ENCODE data around the gene HSD17B11.
"Not testable (repeated sequence)": the region's sequence is repeated elsewhere in the genome, so short reads cannot be mapped to it uniquely, and the experiment has no call there.

The HSD17B11 gene

GRCh38 chr4:87390055-87390454, 933 bp downstream of the HSD17B11 start:
- H3K4me3 Mint-ChIP-seq = peak overlapping the region; percentile 89
- not testable (repeated sequence) for ATAC-seq; H3K27me3 Mint-ChIP-seq; H3K9me3 Mint-ChIP-seq; H3K36me3 Mint-ChIP-seq (ENCODE audit: low read depth); DNase-seq
- peaks cover 43% of the 10 kb centered on the region for H3K4me1 Mint-ChIP-seq
- peak overlapping the region; percentile 90 for H3K27ac Mint-ChIP-seq

GRCh38 chr4:87388901-87389300, 2.1 kb downstream of the HSD17B11 start:
- peak overlapping the region; percentile 89 for H3K4me3 Mint-ChIP-seq
- peaks cover 48% of the 10 kb centered on the region for H3K4me1 Mint-ChIP-seq
- DNase-seq (no peak), ATAC-seq (no peak)
- no peaks in the 10 kb centered on the region for H3K27me3 Mint-ChIP-seq
- no peak overlapping the region for H3K27ac Mint-ChIP-seq
- H3K9me3 Mint-ChIP-seq = peaks cover 11% of the 10 kb centered on the region
- peaks cover 9% of the 10 kb centered on the region for H3K36me3 Mint-ChIP-seq (ENCODE audit: low read depth)

GRCh38 chr4:87387237-87387636, 3.8 kb downstream of the HSD17B11 start:
- H3K27me3 Mint-ChIP-seq = no peaks in the 10 kb centered on the region
- H3K4me3 Mint-ChIP-seq = no peak overlapping the region
- ATAC-seq (no peak), DNase-seq (no peak)
- H3K27ac Mint-ChIP-seq = no peak overlapping the region
- H3K9me3 Mint-ChIP-seq = peaks cover 11% of the 10 kb centered on the region
- peaks cover 58% of the 10 kb centered on the region for H3K4me1 Mint-ChIP-seq
- H3K36me3 Mint-ChIP-seq (ENCODE audit: low read depth) = peaks cover 9% of the 10 kb centered on the region

GRCh38 chr4:87384466-87385132, 6.4 kb downstream of the HSD17B11 start:
- H3K27ac Mint-ChIP-seq = not testable (repeated sequence)
- H3K4me1 Mint-ChIP-seq = peaks cover 45% of the 10 kb centered on the region

DNA sequence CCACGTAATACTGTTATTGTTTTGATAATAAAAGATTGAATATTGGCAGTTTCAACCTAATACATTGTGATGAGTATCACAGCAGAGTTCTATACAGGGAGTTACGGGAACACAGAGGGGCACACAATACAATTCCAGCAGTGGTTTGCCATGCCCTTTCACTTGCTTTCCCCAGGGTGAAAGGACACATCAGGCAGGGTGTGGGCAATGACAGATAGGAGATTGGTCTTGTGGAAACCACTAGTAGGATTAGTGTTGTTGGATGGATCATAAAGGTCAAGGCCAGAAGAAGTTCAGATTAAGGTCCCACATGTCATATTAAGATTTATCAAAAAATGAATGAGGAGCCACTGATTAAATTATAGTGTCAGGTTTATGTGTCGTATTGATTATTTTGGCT, 8.1 kb downstream of the HSD17B11 start:
- Mint-ChIP-seq H3K27me3 (no peaks in the 10 kb centered on the region), H3K27ac (no peak overlapping the region), H3K4me3 (no peak overlapping the region), H3K4me1 (peaks cover 31% of the 10 kb centered on the region), H3K36me3 (ENCODE audit: low read depth) (peaks cover 17% of the 10 kb centered on the region), H3K9me3 (peaks cover 11% of the 10 kb centered on the region)
- no peak for DNase-seq
- ATAC-seq = peak; percentile 43

More at GRCh38 chr4:87384466-87385132, 6.4 kb downstream of the HSD17B11 start:
- Mint-ChIP-seq H3K36me3 (ENCODE audit: low read depth) (peaks cover 17% of the 10 kb centered on the region), H3K9me3 (peaks cover 11% of the 10 kb centered on the region)
- ATAC-seq, DNase-seq, H3K27me3 Mint-ChIP-seq, H3K4me3 Mint-ChIP-seq: not testable (repeated sequence)

- Mint-ChIP-seq H3K4me1 (peaks cover 24% of the 10 kb centered on the region), H3K27me3 (no peaks in the 10 kb centered on the region), H3K36me3 (ENCODE audit: low read depth) (peaks cover 15% of the 10 kb centered on the region), H3K4me3 (no peak overlapping the region), H3K9me3 (peaks cover 11% of the 10 kb centered on the region), H3K27ac (no peak overlapping the region)
- DNase-seq (no peak), ATAC-seq (no peak)
Measured at GRCh38 chr4:87382116-87382515, 8.9 kb downstream of the HSD17B11 start.

DNA sequence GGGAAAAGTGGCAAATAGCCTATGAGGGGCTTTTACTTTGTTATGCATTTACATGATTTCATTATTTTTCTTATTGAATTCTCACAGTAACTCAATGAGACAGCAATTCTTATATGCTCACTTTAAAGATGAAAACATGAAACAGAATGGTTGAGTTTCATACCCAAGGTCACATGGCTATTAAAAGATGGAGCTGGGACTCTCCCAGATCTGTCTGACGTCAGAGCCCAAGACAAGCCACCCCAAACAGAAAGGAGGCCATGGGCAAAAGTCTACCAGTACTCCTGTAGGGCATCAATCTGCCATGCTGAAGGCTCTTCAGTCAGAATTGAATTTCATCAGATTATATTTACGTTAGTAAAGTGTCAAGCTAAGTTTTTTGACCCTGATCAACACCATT, 13.2 kb downstream of the HSD17B11 start:
- H3K36me3 Mint-ChIP-seq (ENCODE audit: low read depth) = peaks cover 8% of the 10 kb centered on the region
- H3K9me3 Mint-ChIP-seq = no peaks in the 10 kb centered on the region
- peak; percentile 33 for ATAC-seq
- H3K4me3 Mint-ChIP-seq = no peak overlapping the region
- DNase-seq = no peak
- no peak overlapping the region for H3K27ac Mint-ChIP-seq
- H3K4me1 Mint-ChIP-seq = peaks cover 3% of the 10 kb centered on the region
- no peaks in the 10 kb centered on the region for H3K27me3 Mint-ChIP-seq

DNA sequence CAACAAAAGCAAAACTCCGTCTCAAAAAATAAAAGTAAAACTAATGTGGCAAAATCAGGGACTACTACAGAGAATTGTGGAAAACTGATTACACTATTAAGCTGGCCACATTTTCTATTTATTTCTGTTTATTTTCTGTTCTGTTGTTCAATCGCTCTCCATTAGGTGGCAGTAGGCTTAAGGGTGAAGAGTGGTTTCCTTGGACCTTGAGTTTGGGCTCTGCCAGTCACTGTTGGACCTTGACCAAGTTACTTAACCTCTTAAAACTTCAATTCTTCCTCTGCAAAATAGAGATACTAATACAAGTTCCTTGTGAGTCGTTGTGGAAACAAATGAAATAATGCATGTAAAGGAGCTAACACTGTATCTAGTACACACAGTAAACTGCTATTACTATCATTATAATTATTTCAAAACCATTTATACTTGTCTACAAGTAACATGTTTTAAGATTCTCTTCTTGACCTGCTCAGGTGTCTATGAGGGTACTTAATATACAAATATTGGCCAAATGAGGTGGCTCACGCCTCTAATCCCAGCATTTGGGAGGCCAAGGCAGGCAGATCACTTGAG, 15.2 kb downstream of the HSD17B11 start:
- Mint-ChIP-seq H3K27ac (no peak overlapping the region), H3K4me1 (peaks cover 2% of the 10 kb centered on the region), H3K36me3 (ENCODE audit: low read depth) (peaks cover 10% of the 10 kb centered on the region), H3K27me3 (no peaks in the 10 kb centered on the region), H3K9me3 (no peaks in the 10 kb centered on the region), H3K4me3 (no peak overlapping the region)
- DNase-seq = no peak
- ATAC-seq = no peak

DNA sequence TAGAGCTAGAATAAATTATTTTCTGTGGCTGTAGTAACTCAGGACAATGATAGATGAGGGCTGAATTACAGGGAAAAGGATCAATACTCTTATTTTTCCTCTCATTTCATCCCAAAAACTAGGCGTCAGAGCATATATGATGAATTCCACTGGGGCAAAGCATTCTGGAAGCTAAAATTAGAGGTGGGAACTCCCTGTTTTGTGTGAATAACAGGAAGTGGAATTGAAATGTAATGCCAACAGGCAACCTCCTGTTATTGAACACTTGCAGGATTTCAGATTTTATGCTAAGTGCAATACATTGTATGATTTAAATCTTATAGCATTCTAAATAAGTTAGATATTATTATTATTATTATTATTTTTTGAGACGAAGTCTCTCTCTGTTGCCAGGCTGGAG, 20.9 kb downstream of the HSD17B11 start:
- H3K27me3 Mint-ChIP-seq = no peaks in the 10 kb centered on the region
- H3K4me1 Mint-ChIP-seq = no peaks in the 10 kb centered on the region
- H3K36me3 Mint-ChIP-seq (ENCODE audit: low read depth) = peaks cover 20% of the 10 kb centered on the region
- no peak overlapping the region for H3K4me3 Mint-ChIP-seq
- no peaks in the 10 kb centered on the region for H3K9me3 Mint-ChIP-seq
- ATAC-seq (no peak), DNase-seq (no peak)
- H3K27ac Mint-ChIP-seq = no peak overlapping the region

DNA sequence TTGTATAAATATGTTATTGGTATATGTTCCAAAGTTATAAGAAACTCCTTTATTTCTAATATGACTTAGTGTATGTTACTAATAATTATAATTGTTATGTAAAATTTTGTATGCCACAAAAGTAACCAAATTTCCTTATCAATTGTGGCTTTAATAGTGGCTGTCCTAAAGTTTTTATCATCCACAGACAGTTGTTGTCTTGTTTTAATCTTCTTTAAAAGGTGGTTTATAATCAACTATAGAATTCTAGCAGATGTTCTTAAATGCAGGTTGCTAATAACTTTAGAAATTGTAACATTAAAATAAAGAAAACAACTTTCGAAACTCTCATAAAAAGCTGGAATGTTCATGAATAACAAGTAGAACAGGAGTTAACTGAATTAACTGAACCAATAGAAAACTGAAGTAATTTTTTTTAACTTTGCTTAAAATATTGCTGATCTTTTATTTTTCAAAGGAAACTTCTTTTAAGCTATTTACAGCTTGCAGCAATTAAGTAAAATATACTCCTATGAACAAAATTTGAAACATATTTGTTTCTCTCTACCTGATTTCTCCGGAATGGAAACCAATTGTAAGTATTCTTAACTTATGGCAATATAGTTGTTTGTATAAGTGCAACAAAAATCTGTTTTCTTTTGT, 24.3 kb downstream of the HSD17B11 start:
- ATAC-seq (no peak), DNase-seq (no peak)
- Mint-ChIP-seq H3K27me3 (no peaks in the 10 kb centered on the region), H3K4me3 (no peak overlapping the region), H3K36me3 (ENCODE audit: low read depth) (peaks cover 20% of the 10 kb centered on the region), H3K27ac (no peak overlapping the region), H3K9me3 (no peaks in the 10 kb centered on the region), H3K4me1 (no peaks in the 10 kb centered on the region)

- Mint-ChIP-seq H3K27me3 (no peaks in the 10 kb centered on the region), H3K4me3 (no peak overlapping the region), H3K36me3 (ENCODE audit: low read depth) (peaks cover 16% of the 10 kb centered on the region), H3K4me1 (no peaks in the 10 kb centered on the region), H3K9me3 (no peaks in the 10 kb centered on the region), H3K27ac (no peak overlapping the region)
- DNase-seq (no peak), ATAC-seq (no peak)
Measured at GRCh38 chr4:87365348-87365747, 25.6 kb downstream of the HSD17B11 start.

- Mint-ChIP-seq H3K36me3 (ENCODE audit: low read depth) (peaks cover 14% of the 10 kb centered on the region), H3K4me1 (no peaks in the 10 kb centered on the region), H3K9me3 (no peaks in the 10 kb centered on the region), H3K27ac (no peak overlapping the region), H3K27me3 (no peaks in the 10 kb centered on the region), H3K4me3 (no peak overlapping the region)
- no peak for ATAC-seq
- no peak for DNase-seq
Measured at GRCh38 chr4:87363552-87363951, 27.4 kb downstream of the HSD17B11 start.

DNA sequence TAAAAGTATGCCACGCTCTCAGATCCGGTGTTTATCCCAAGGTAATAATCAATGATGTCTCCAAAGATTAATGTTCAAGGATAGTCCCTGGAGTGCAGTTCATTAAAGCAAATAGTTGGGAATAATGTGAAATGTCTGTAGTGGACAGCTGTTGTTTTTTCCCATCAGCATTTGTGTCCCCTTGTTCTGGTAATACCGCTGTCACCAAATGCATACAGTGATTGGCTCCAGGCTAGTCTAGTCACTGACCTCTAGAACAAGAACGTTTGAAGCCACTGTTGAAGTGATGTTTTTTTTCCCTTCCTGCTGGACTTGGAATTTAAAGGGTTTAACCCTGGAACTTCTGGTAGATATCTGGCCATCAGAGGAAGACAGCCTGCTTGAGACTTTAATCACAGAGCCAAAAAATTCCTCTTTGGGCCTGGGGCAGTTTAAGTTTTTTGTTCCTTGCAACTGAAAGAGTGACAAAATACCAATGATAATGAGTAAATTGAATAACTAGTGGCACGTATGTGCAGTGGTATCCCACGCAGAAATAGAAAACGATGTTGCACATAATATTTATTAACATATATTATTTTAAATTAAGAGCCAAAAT, 30.6 kb downstream of the HSD17B11 start:
- H3K27me3 Mint-ChIP-seq = no peaks in the 10 kb centered on the region
- H3K27ac Mint-ChIP-seq = no peak overlapping the region
- no peak for DNase-seq
- H3K36me3 Mint-ChIP-seq (ENCODE audit: low read depth) = peaks cover 14% of the 10 kb centered on the region
- no peak for ATAC-seq
- H3K9me3 Mint-ChIP-seq = no peaks in the 10 kb centered on the region
- no peak overlapping the region for H3K4me3 Mint-ChIP-seq
- no peaks in the 10 kb centered on the region for H3K4me1 Mint-ChIP-seq

GRCh38 chr4:87359258-87359657, 31.7 kb downstream of the HSD17B11 start:
- H3K27me3 Mint-ChIP-seq = no peaks in the 10 kb centered on the region
- no peaks in the 10 kb centered on the region for H3K4me1 Mint-ChIP-seq
- H3K9me3 Mint-ChIP-seq = no peaks in the 10 kb centered on the region
- ATAC-seq (no peak), DNase-seq (no peak)
- no peak overlapping the region for H3K4me3 Mint-ChIP-seq
- no peak overlapping the region for H3K27ac Mint-ChIP-seq
- H3K36me3 Mint-ChIP-seq (ENCODE audit: low read depth) = peaks cover 9% of the 10 kb centered on the region

Measured in activated naive CD8-positive, alpha-beta T cell treated with anti-CD3 and anti-CD28 coated beads, Interleukin-2, amount 50 U/mL, for 24 hours (primary cell).